GM12801 (cell line): ENCODE results near the gene G6PD.

ENCODE experiments used
- TF ChIP-seq, protein P1 (sequence below): IDR thresholded peaks from one replicate; pipeline ENCODE4 v1.5.1; 2011; ENCODE audit warnings: control low read depth; ENCODE audit not compliant: insufficient read length; ENCODE audit errors: extremely low read depth

G6PD gene

DNA sequence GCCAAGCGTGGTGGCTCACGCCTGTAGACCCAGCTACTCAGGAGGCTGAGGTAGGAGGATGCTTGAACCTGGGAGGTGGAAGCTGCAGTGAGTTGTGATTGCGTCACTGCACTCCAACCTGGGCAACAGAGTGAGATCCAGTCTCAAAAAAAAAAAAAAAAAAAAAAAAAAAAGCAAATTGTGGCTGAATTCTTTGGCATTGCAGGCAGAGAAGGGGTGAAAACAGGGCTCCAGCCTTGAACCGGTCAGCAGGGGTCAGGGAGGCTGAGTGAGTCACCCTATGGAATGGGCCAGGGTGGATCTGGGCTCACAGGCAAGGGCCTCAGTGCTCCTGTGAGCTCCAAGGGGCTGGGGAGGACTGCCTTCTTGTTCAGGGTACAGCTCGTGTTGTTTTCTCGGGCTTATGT is 17.4 kb downstream of the G6PD start:
- TF ChIP-seq, protein P1, sequence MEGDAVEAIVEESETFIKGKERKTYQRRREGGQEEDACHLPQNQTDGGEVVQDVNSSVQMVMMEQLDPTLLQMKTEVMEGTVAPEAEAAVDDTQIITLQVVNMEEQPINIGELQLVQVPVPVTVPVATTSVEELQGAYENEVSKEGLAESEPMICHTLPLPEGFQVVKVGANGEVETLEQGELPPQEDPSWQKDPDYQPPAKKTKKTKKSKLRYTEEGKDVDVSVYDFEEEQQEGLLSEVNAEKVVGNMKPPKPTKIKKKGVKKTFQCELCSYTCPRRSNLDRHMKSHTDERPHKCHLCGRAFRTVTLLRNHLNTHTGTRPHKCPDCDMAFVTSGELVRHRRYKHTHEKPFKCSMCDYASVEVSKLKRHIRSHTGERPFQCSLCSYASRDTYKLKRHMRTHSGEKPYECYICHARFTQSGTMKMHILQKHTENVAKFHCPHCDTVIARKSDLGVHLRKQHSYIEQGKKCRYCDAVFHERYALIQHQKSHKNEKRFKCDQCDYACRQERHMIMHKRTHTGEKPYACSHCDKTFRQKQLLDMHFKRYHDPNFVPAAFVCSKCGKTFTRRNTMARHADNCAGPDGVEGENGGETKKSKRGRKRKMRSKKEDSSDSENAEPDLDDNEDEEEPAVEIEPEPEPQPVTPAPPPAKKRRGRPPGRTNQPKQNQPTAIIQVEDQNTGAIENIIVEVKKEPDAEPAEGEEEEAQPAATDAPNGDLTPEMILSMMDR = no peak

- TF ChIP-seq, protein P1 = no peak
Measured at GRCh38 chrX:154526901-154527675, 19.6 kb downstream of the G6PD start.

GRCh38 chrX:154525606-154526490 is 20.8 kb downstream of the G6PD start:
- TF ChIP-seq, protein P1 = no peak

- TF ChIP-seq, protein P1 = no peak
Measured at GRCh38 chrX:154519389-154519788, 27.3 kb downstream of the G6PD start.

DNA sequence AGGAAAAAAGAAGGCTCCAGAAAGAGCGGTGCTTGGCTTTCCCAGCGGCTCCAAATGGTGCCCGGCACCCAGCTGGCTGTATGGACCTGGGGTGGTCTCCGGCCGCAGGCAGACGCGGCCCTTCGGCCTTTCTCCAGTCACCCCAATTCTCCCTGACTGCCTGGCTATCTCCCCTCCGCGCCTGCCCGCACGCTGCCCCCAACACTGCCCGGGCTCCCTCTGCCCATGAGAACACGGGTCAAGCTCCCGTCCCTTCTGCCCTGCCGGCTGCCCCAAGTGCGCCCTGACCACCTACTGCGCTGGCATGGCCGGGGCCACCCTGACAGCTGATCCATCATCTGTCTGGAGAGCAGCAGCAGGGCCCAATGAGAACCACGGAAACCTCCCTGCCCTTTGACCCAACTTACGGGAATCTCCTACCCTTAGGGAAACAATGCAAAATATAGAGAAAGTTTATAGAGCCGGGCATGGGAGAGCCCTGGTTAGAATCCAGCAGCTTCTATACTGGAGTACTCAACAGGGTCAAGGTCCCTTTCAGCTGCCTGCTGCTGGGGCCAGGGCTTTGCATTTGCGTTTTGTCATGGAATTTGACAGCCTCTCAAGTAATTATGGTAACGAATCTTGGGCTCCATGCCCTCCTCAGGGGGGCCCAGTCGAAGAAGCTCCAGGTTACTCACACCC is 29.4 kb downstream of the G6PD start:
- TF ChIP-seq, protein P1 = no peak

DNA sequence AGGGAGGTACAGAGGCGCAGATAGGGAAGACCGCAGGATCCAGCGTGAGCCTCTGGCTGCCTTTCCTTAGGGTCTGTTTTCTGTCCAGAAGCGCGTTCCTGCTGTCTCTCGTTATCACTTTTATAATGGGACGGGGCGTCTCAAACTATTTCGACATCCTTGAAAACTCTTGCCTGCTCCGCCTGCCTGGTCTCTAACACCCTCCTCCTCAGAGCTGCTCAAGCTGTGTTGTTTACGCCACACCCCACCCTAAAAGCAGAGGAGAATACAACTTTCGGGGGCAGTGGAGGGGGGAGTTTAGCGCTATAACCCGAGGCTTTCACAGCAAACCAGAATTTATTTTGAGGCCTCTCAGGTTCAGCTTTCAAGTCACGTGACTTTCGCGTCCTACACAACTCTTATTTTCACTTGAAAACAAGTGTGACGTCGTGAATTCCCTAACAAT is 30.0 kb downstream of the G6PD start:
- TF ChIP-seq, protein P1 = no peak
